ENCODE results near the gene SWT1.

The SWT1 gene

DNA sequence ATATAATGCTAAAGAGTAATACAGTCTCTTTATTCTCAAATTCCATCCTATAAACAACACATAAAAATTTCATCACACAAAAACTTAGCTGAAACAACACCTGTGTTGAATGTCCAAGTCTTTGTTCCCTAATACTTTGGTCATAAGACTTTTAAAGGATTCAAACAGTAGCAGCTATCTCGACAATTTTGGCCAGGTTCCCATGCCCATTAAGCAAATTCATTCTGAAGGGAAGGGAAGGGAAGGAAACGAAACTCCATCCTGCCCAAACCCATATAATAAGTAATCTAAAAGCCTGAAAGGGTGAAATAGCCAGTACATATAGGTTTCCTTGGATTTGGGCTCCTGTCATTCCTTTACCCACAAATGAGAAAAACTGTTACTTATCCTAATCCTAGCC lies 152.6 kb downstream of the SWT1 start:
- Histone ChIP-seq H3K4ac (ENCODE audit: low read depth, low read length) (peak overlapping the region; percentile 89), H3K14ac (ENCODE audit: low read length) (no peak overlapping the region), H2BK120ac (ENCODE audit: insufficient read depth, low read length, poor library complexity) (no peak overlapping the region), H2AFZ (ENCODE audit: insufficient read depth, low read length, poor library complexity) (no peak overlapping the region), H3K9ac (ENCODE audit: low read length) (no peak overlapping the region), H4K91ac (ENCODE audit: low read depth, low read length) (no peak overlapping the region), H3K23ac (ENCODE audit: low read length) (no peak overlapping the region), H3K79me2 (ENCODE audit: control insufficient read depth, insufficient read depth, low read length, poor library complexity) (peaks cover 2% of the 10 kb centered on the region), H3K36me3 (ENCODE audit: control insufficient read depth in 1 of 2, insufficient read depth in 2 of 2, low read length in 2 of 2) (peaks cover 10 to 21% of the 10 kb centered on the region in 2 experiments), H3K9me3 (ENCODE audit: insufficient read depth, low read depth, low read length) (no peaks in the 10 kb centered on the region), H3K27me3 (ENCODE audit: insufficient read depth, low read length) (no peaks in the 10 kb centered on the region), H3K4me1 (ENCODE audit: control insufficient read depth in 1 of 2, insufficient read depth in 2 of 2, low read length in 2 of 2) (no peaks in the 10 kb centered on the region), H4K8ac (ENCODE audit: low read depth, low read length) (no peak overlapping the region), H2BK12ac (ENCODE audit: low read length) (no peak overlapping the region), H3K4me2 (ENCODE audit: low read length) (no peak overlapping the region), H2BK5ac (ENCODE audit: low read depth, low read length, poor library complexity) (no peak overlapping the region), H2AK5ac (ENCODE audit: low read length) (no peak overlapping the region), H3K4me3 (ENCODE audit: low read depth, low read length) (no peak overlapping the region), H4K12ac (ENCODE audit: low read depth, low read length) (no peak overlapping the region), H3K18ac (ENCODE audit: low read length) (no peak overlapping the region), H3K27ac (ENCODE audit: low read depth, low read length) (no peak overlapping the region), H3K79me1 (ENCODE audit: low read length) (no peaks in the 10 kb centered on the region)
- no CpG with 5 or more reads among the region's 2 CpGs for WGBS (ENCODE audit: extremely low coverage, insufficient coverage, insufficient read length)
- DNase-seq: no peak

DNA sequence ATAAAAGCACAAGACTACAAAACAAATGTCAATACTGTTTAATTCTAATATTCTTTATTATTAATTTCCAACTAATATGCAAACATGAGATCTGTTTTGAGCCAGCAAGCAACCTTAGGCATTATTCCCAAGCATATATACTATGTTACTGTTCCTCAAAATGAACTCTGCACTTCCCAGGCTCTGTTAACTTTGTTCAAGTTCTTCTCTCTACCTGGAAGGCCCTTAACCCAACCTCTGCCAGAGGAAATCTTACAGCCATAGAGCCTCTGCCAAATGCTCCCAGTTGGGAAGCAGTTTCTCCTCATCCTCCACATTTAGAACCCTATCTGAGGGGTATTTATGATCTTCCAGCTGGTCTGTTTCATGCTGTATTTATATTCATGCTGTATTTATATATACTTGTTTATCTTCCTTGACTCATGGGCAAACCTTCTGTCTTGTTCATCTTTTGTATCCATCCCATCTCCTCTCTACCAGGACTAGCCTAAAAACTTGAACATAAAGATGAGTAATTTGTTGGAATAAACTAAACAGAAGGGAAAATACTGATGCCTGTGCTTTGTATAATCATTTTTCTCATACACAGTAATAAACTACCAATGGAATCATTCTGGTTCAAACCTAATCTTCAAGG lies 154.7 kb downstream of the SWT1 start:
- no peak for DNase-seq
- no peak overlapping the region for H3K14ac ChIP-seq (ENCODE audit: low read length)
- peak overlapping the region; percentile 49 for H3K4ac ChIP-seq (ENCODE audit: low read depth, low read length)
- no peak overlapping the region for H3K27ac ChIP-seq (ENCODE audit: low read depth, low read length)
- H3K27me3 ChIP-seq (ENCODE audit: insufficient read depth, low read length): no peaks in the 10 kb centered on the region
- no peak overlapping the region for H2AFZ ChIP-seq (ENCODE audit: insufficient read depth, low read length, poor library complexity)
- H3K9me3 ChIP-seq (ENCODE audit: insufficient read depth, low read depth, low read length): no peaks in the 10 kb centered on the region
- H3K9ac ChIP-seq (ENCODE audit: low read length): no peak overlapping the region
- H3K4me2 ChIP-seq (ENCODE audit: low read length): peak overlapping the region; percentile 62
- no peak overlapping the region for H3K4me3 ChIP-seq (ENCODE audit: low read depth, low read length)
- peaks cover 7 to 12% of the 10 kb centered on the region in 2 experiments for H3K36me3 ChIP-seq (ENCODE audit: control insufficient read depth in 1 of 2, insufficient read depth in 2 of 2, low read length in 2 of 2)
- no peak overlapping the region for H2AK5ac ChIP-seq (ENCODE audit: low read length)
- H3K79me2 ChIP-seq (ENCODE audit: control insufficient read depth, insufficient read depth, low read length, poor library complexity): peaks cover 13% of the 10 kb centered on the region
- no peak overlapping the region for H2BK12ac ChIP-seq (ENCODE audit: low read length)
- no peaks in the 10 kb centered on the region for H3K4me1 ChIP-seq (ENCODE audit: control insufficient read depth in 1 of 2, insufficient read depth in 2 of 2, low read length in 2 of 2)
- no peak overlapping the region for H4K8ac ChIP-seq (ENCODE audit: low read depth, low read length)
- H2BK120ac ChIP-seq (ENCODE audit: insufficient read depth, low read length, poor library complexity): no peak overlapping the region
- peaks cover 11% of the 10 kb centered on the region for H3K79me1 ChIP-seq (ENCODE audit: low read length)
- H4K12ac ChIP-seq (ENCODE audit: low read depth, low read length): no peak overlapping the region
- H2BK5ac ChIP-seq (ENCODE audit: low read depth, low read length, poor library complexity): no peak overlapping the region
- no peak overlapping the region for H3K18ac ChIP-seq (ENCODE audit: low read length)
- H4K91ac ChIP-seq (ENCODE audit: low read depth, low read length): no peak overlapping the region
- H3K23ac ChIP-seq (ENCODE audit: low read length): no peak overlapping the region

- Histone ChIP-seq H3K9ac (ENCODE audit: low read length) (peak overlapping the region; percentile 73), H3K23ac (ENCODE audit: low read length) (no peak overlapping the region), H2BK120ac (ENCODE audit: insufficient read depth, low read length, poor library complexity) (no peak overlapping the region), H3K14ac (ENCODE audit: low read length) (no peak overlapping the region), H3K4me3 (ENCODE audit: low read depth, low read length) (no peak overlapping the region), H3K36me3 (ENCODE audit: control insufficient read depth in 1 of 2, insufficient read depth in 2 of 2, low read length in 2 of 2) (peaks cover 7 to 10% of the 10 kb centered on the region in 2 experiments), H4K12ac (ENCODE audit: low read depth, low read length) (no peak overlapping the region), H2BK12ac (ENCODE audit: low read length) (no peak overlapping the region), H2AFZ (ENCODE audit: insufficient read depth, low read length, poor library complexity) (no peak overlapping the region), H3K27ac (ENCODE audit: low read depth, low read length) (no peak overlapping the region), H2AK5ac (ENCODE audit: low read length) (no peak overlapping the region), H3K27me3 (ENCODE audit: insufficient read depth, low read length) (no peaks in the 10 kb centered on the region), H4K91ac (ENCODE audit: low read depth, low read length) (no peak overlapping the region), H3K79me2 (ENCODE audit: control insufficient read depth, insufficient read depth, low read length, poor library complexity) (peaks cover 16% of the 10 kb centered on the region), H4K8ac (ENCODE audit: low read depth, low read length) (no peak overlapping the region), H3K79me1 (ENCODE audit: low read length) (peaks cover 16% of the 10 kb centered on the region), H3K9me3 (ENCODE audit: insufficient read depth, low read depth, low read length) (no peaks in the 10 kb centered on the region), H3K4me1 (ENCODE audit: control insufficient read depth in 1 of 2, insufficient read depth in 2 of 2, low read length in 2 of 2) (peaks cover 0 to under 1% of the 10 kb centered on the region in 2 experiments), H3K4me2 (ENCODE audit: low read length) (peak overlapping the region; percentile 70), H3K18ac (ENCODE audit: low read length) (no peak overlapping the region), H2BK5ac (ENCODE audit: low read depth, low read length, poor library complexity) (no peak overlapping the region), H3K4ac (ENCODE audit: low read depth, low read length) (peak overlapping the region; percentile 97)
- DNase-seq: no peak
- WGBS (ENCODE audit: extremely low coverage, insufficient coverage, insufficient read length): no CpG with 5 or more reads among the region's 4 CpGs
These were observed 155.6 kb downstream of the SWT1 start for GRCh38 chr1:185312361-185313138.

GRCh38 chr1:185314411-185314810 lies 157.4 kb downstream of the SWT1 start:
- H3K4me1 ChIP-seq (ENCODE audit: control insufficient read depth in 1 of 2, insufficient read depth in 2 of 2, low read length in 2 of 2): peaks cover 3 to 6% of the 10 kb centered on the region in 2 experiments
- DNase-seq: peak; percentile 11 to 71
- no peak overlapping the region for H3K14ac ChIP-seq (ENCODE audit: low read length)
- peaks cover 16% of the 10 kb centered on the region for H3K79me2 ChIP-seq (ENCODE audit: control insufficient read depth, insufficient read depth, low read length, poor library complexity)
- H2BK120ac ChIP-seq (ENCODE audit: insufficient read depth, low read length, poor library complexity): no peak overlapping the region
- no peak overlapping the region for H3K18ac ChIP-seq (ENCODE audit: low read length)
- no peak overlapping the region for H4K12ac ChIP-seq (ENCODE audit: low read depth, low read length)
- H4K8ac ChIP-seq (ENCODE audit: low read depth, low read length): no peak overlapping the region
- H3K36me3 ChIP-seq (ENCODE audit: control insufficient read depth in 1 of 2, insufficient read depth in 2 of 2, low read length in 2 of 2): peaks cover 7 to 8% of the 10 kb centered on the region in 2 experiments
- peak overlapping the region; percentile 94 for H3K4ac ChIP-seq (ENCODE audit: low read depth, low read length)
- H2BK12ac ChIP-seq (ENCODE audit: low read length): no peak overlapping the region
- H3K9me3 ChIP-seq (ENCODE audit: insufficient read depth, low read depth, low read length): no peaks in the 10 kb centered on the region
- peaks cover 23% of the 10 kb centered on the region for H3K79me1 ChIP-seq (ENCODE audit: low read length)
- peak overlapping the region; percentile 54 for H3K4me2 ChIP-seq (ENCODE audit: low read length)
- no peak overlapping the region for H3K23ac ChIP-seq (ENCODE audit: low read length)
- H3K27me3 ChIP-seq (ENCODE audit: insufficient read depth, low read length): no peaks in the 10 kb centered on the region
- H2BK5ac ChIP-seq (ENCODE audit: low read depth, low read length, poor library complexity): no peak overlapping the region
- no peak overlapping the region for H3K4me3 ChIP-seq (ENCODE audit: low read depth, low read length)
- H2AK5ac ChIP-seq (ENCODE audit: low read length): no peak overlapping the region
- H4K91ac ChIP-seq (ENCODE audit: low read depth, low read length): no peak overlapping the region
- no peak overlapping the region for H2AFZ ChIP-seq (ENCODE audit: insufficient read depth, low read length, poor library complexity)
- WGBS (ENCODE audit: extremely low coverage, insufficient coverage, insufficient read length): no CpG with 5 or more reads among the region's 1 CpG
- peak overlapping the region; percentile 1 for H3K27ac ChIP-seq (ENCODE audit: low read depth, low read length)
- peak overlapping the region; percentile 70 for H3K9ac ChIP-seq (ENCODE audit: low read length)
